Osteoblast (primary cell): ENCODE data around the gene NFATC3. TPM values are rescaled to one million over a fixed set of nuclear protein-coding genes. Genes with fewer than 3 reads are reported as not detected.
"Not testable (repeated sequence)": the region's sequence is repeated elsewhere in the genome, so short reads cannot be mapped to it uniquely, and the experiment has no call there.

Experiments used
- DNase-seq: peaks from one replicate; pipeline ENCODE4 v3.0.0; 2011; ENCODE audit warnings: low spot score, mixed read lengths; ENCODE audit not compliant: insufficient read length; ENCODE audit errors: missing footprints
- H2AFZ ChIP-seq: 2 replicates; pipeline ENCODE4 v1.6.0; 2011; ENCODE audit warnings: mild to moderate bottlenecking, low read length
- H3K27ac ChIP-seq: 2 replicates; pipeline ENCODE4 v1.5.1; 2011; ENCODE audit warnings: mild to moderate bottlenecking, low read depth, low read length, moderate library complexity
- H3K27me3 ChIP-seq: 2 replicates; pipeline ENCODE4 v1.6.0; 2012; ENCODE audit warnings: mild to moderate bottlenecking, control low read depth, inconsistent platforms, low read length, moderate library complexity; ENCODE audit not compliant: insufficient read depth
- H3K36me3 ChIP-seq: 2 replicates; pipeline ENCODE4 v1.5.1; 2011; ENCODE audit warnings: mild to moderate bottlenecking, low read length, control low read depth, moderate library complexity; ENCODE audit not compliant: insufficient read depth
- H3K4me1 ChIP-seq: 2 replicates; pipeline ENCODE4 v1.5.1; 2011; ENCODE audit warnings: mild to moderate bottlenecking, low read length, control low read depth, moderate library complexity; ENCODE audit not compliant: insufficient read depth
- H3K4me2 ChIP-seq: 2 replicates; pipeline ENCODE4 v1.6.0; 2011; ENCODE audit warnings: mild to moderate bottlenecking, low read length; ENCODE audit not compliant: insufficient read depth
- H3K4me3 ChIP-seq: fragments of 200-600 bp; sonication (generic); 3 replicates; pipeline ENCODE4 v1.5.1; 2012; ENCODE audit warnings: mild to moderate bottlenecking, low read length, inconsistent platforms; ENCODE audit not compliant: insufficient read depth
- H3K79me2 ChIP-seq: 2 replicates; pipeline ENCODE4 v1.6.0; 2012; ENCODE audit warnings: mild to moderate bottlenecking, low read length, control low read depth, inconsistent platforms; ENCODE audit not compliant: insufficient read depth
- H3K9me3 ChIP-seq: 2 replicates; pipeline ENCODE4 v1.5.1; 2011; ENCODE audit warnings: low read depth, low read length, control low read depth
- H4K20me1 ChIP-seq: 2 replicates; pipeline ENCODE4 v1.6.0; 2012; ENCODE audit warnings: mild to moderate bottlenecking, low read length, control low read depth; ENCODE audit not compliant: insufficient read depth
- CTCF ChIP-seq: IDR thresholded peaks from 2 replicates; pipeline ENCODE4 v1.5.1; 2011; ENCODE audit warnings: mild to moderate bottlenecking, low read depth, low read length, moderate library complexity; ENCODE audit errors: extremely low read depth
- total RNA-seq: library from RNA; depleted of rRNA; stranded (reverse); fragments of >200 nt; gene quantifications from 2 replicates; pipeline ENCODE4 v1.2.3, GENCODE V29; 2012

The NFATC3 gene
- total RNA-seq, 1 donor: 36.2 TPM

- Histone ChIP-seq H3K9me3 (no peaks in the 10 kb centered on the region), H3K4me2 (no peak overlapping the region), H3K36me3 (no peaks in the 10 kb centered on the region), H4K20me1 (peaks cover 50% of the 10 kb centered on the region), H2AFZ (no peak overlapping the region), H3K4me1 (peaks cover 6% of the 10 kb centered on the region), H3K4me3 (no peak overlapping the region), H3K27ac (no peak overlapping the region), H3K79me2 (peaks cover 92% of the 10 kb centered on the region), H3K27me3 (no peaks in the 10 kb centered on the region)
- TF ChIP-seq CTCF: no peak
- no peak for DNase-seq
These were observed 28.0 kb downstream of the NFATC3 start for GRCh38 chr16:68113059-68113761.

GRCh38 chr16:68113765-68114240 lies 28.6 kb downstream of the NFATC3 start:
- Histone ChIP-seq H3K79me2 (peaks cover 92% of the 10 kb centered on the region), H3K27ac (no peak overlapping the region), H3K9me3 (no peaks in the 10 kb centered on the region), H4K20me1 (peaks cover 54% of the 10 kb centered on the region), H3K27me3 (no peaks in the 10 kb centered on the region), H3K36me3 (no peaks in the 10 kb centered on the region), H3K4me1 (peaks cover 6% of the 10 kb centered on the region), H3K4me3 (no peak overlapping the region), H3K4me2 (no peak overlapping the region), H2AFZ (no peak overlapping the region)
- TF ChIP-seq CTCF: no peak
- DNase-seq: no peak

GRCh38 chr16:68114939-68115338 lies 29.8 kb downstream of the NFATC3 start:
- peak; percentile 55 for DNase-seq
- H3K9me3 ChIP-seq, H2AFZ ChIP-seq, H3K27me3 ChIP-seq, H3K27ac ChIP-seq, H3K4me2 ChIP-seq, H3K36me3 ChIP-seq, H3K4me1 ChIP-seq, H3K4me3 ChIP-seq: not testable (repeated sequence)
- peaks cover 91% of the 10 kb centered on the region for H3K79me2 ChIP-seq
- H4K20me1 ChIP-seq: peaks cover 53% of the 10 kb centered on the region

- H3K9me3 ChIP-seq: no peaks in the 10 kb centered on the region
- no peak overlapping the region for H3K4me3 ChIP-seq
- no peak for DNase-seq
- H3K4me2 ChIP-seq: no peak overlapping the region
- H4K20me1 ChIP-seq: peaks cover 53% of the 10 kb centered on the region
- TF ChIP-seq CTCF: no peak
- H3K27me3 ChIP-seq: no peaks in the 10 kb centered on the region
- no peaks in the 10 kb centered on the region for H3K36me3 ChIP-seq
- H3K27ac ChIP-seq: no peak overlapping the region
- peaks cover 6% of the 10 kb centered on the region for H3K4me1 ChIP-seq
- H2AFZ ChIP-seq: no peak overlapping the region
- H3K79me2 ChIP-seq: peaks cover 93% of the 10 kb centered on the region
These were observed 30.7 kb downstream of the NFATC3 start for GRCh38 chr16:68115851-68116250.
